GM13976 (cell line): ENCODE measurements around the gene ASB16.
A peak's percentile ranks its signal among the peaks of the same experiment; 100 is the strongest.

ENCODE experiments used
- DNase-seq: peaks from one replicate; pipeline ENCODE4 v3.0.0; 2012; ENCODE audit warnings: low spot score
- CTCF ChIP-seq: IDR thresholded peaks from 2 replicates; pipeline ENCODE4 v1.5.1; 2012; ENCODE audit warnings: borderline replicate concordance, mild to moderate bottlenecking; ENCODE audit not compliant: insufficient read depth; ENCODE audit errors: extremely low read depth, missing control alignments, control extremely low read depth
- in situ Hi-C: fragments of 300-500 bp; cut with MboI; formaldehyde crosslinking; loops from one replicate; pipeline ENCODE4 v1.12.0; 2022; ENCODE audit warnings: low sequenced_read_pairs, mixed read lengths, inconsistent platforms; ENCODE audit not compliant: unreplicated experiment

The ASB16 gene

GRCh38 chr17:44170499-44171201 is at the start of gene ASB16:
TSS of gene ASB16 (plus strand) at chr17:44170704. CDS start at chr17:44170790, 86 bp downstream.
- in situ Hi-C loops, result loop anchor here (25.0 kb wide), 1 partner anchor 233 kb away; the partner anchor contains the start of gene PPY
- no peak for DNase-seq
- no peak for TF ChIP-seq CTCF

DNA sequence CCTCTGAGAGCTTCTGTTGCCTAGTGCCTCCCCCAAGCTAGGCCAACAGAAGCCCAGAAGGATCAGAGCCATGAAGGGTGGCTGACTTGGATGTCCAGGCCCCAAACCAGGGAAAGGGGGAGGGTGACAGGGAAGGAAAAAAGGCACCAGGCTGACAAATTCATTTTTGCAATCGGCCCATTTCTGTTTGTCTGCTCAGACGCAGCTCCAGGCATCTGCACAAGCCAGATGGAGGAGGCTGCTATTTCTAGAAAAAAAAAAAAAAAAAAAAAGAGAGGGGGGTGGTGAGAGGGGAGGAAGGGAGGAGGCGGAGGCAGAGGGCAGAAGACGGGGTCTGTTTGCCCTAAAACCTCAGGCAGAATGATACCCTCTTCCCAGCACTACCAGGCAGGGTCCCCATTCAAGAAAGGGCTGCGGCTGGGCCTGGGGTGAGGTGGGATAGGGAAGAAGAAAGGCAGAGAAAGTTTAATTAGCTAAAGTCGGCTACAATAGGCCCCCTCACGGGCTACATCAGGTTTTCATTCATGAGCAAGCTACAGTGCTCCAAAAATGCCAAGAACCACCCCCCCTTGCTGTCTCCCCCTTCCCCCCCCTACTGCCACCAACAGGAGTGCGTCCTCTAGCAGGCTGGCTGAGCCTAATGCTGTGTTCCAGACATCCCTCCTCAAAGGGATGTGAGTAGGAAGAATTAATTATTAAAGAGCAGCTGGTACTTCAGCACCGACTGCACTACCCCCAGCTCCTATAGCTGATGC is 49.5 kb upstream of the ASB16 start:
- in situ Hi-C loops, result no loop called here
- DNase-seq, result no peak
- no peak for TF ChIP-seq CTCF

GRCh38 chr17:44121997-44122815 is 48.3 kb upstream of the ASB16 start:
- no peak for TF ChIP-seq CTCF
- DNase-seq, result no peak
- in situ Hi-C loops, result no loop called here

DNA sequence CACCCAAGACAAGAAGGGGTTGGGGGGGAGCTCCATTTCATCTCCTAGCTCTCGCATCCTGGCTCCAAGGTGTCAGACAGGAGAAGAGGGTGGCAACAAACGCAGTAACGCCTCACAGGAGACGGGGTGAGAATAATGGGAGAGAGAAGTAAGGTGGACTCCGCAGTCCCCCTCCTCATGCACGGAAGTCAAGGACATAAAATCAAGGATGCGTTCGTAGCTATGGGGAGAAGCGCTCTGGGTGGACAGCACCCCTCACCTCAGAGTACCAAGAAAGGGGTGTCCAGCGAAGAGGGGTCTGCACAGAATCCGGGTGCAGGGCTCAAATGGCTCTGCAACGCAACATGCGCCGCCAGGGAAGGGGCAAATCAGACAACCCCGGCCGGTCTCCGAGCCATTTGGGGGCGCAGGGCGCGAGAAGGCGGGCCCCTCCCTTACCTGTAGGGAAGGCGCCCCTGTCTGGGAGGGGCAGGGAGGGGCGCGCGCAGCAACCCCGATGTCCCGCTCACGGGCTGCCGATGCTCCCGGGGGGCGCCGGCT is 47.6 kb upstream of the ASB16 start:
- in situ Hi-C loops, result no loop called here
- TF ChIP-seq CTCF, result no peak
- no peak for DNase-seq

DNA sequence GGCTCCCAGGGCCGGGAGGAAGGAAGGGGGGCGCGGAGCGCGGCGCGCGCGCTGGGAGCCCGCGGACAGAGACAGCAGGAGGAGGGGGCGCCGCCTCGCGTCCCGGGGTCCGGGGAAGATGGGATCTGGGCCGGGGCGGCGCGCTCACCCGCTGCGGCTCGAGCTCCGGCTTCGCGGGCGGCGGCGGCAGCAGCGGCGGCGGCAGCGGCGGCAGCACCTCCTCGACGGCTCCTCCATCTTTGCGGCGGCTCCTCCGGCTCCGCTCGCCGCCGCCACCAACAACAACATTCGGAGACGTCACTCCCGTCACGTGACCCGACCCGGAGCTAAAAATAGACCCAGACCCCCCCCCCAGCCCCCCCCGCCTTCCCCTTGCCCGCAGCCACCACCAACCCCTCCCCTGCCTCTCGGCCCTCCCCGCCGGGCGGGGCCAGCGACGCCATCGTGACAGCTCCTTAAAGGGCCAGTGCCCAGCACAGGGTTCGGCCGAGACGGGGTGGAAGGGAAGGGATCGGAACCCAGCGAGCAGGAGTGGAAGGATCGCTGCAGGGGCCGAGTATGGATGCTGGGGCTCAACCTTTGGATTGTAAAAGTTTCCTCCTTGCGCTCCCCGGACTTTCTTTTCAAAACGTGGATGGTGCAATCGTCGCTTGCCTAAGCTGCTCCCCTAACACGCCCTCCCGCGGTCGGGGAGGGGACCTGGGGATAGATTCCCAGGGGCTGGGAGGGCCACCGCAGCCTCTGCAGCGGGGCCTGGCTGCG is 47.0 kb upstream of the ASB16 start, which contains the start of gene HDAC5:
TSS of gene HDAC5 (minus strand) at position 286 of the 762 bp plus-strand sequence. CDS start 6,126 bp downstream, outside the sequence.
- in situ Hi-C loops, result no loop called here
- peak; percentile 98 for DNase-seq
- peak; percentile 47 for TF ChIP-seq CTCF
